ENCODE results near the gene STK11IP.
"Not testable (repeated sequence)": the region's sequence is repeated elsewhere in the genome, so short reads cannot be mapped to it uniquely, and the experiment has no call there.

The STK11IP gene

DNA sequence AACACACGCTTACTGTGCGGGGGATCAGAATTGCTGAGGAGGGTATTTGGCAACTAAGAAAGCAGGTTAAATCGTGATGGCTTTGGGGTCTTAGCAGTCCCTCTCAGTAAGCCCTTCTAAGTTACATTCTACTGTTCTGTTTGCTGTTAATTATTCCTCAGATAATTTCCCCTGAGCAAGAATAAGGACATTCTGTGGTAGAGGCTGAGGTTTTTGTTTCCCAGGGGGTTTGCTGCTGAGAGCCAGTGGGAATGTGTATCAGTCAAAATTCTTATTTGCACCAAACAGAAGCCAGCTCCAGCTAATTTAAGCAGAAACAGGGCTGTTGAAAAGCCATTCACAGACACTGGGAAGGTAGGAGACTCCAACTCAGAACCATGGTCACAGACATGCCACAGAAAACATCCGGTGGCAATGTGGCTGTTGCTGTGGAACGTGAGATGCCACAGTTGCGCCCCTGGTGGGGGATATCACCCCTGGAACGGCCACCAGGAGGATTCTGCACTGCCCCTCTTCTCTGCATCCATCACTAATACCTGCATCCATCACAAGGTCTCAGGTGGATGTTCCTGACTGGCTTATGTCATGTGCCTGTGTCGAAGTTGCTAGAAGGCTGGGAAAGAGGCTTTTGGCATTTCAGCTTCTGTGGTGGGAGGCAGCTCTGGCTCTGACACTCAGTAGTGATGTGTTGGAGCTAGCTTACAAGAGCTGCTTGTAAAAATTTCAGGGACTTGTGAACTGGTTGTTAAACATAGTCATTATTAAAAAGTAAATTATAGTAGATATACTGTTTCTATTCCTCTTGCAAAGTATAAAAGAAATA, 53.0 kb downstream of the STK11IP start:
- no peak for DNase-seq (ENCODE audit: low read depth in 2 of 2)

DNA sequence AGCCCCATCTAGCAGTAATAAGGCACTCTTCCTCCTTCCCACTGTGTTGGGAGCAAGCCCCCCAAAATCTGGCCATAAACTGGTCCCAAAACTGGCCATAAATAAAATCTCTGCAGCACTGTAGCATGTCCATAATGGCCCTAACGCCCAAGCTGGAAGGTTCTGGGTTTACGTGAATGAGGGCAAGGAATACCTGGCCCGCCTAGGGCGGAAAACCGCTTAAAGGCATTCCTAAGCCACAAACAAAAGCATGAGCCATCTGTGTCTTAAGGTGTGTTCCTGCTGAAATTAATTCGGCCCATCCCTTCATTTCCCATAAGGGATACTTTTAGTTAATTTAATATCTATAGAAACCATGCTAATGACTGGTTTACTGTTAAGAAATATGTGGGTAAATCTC, 54.0 kb downstream of the STK11IP start:
- DNase-seq (ENCODE audit: low read depth in 2 of 2) = not testable (repeated sequence)

DNA sequence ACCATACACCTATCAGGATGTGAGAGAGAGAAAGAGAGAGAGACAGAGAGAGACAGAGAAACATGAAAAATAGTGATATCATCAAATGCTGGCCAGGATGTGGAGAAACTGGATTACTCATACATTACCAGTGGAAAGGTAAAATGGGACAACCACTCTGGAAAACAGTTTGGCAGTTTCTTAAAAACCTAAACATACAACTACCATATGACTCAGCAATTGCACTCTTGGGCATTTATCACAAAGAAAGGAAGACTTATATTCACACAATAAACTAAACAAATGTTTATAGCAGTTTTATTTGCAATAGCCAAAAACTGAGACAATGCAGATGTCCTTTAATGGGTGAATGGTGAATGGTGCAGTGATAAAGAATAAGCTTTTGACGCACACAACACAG, 58.9 kb downstream of the STK11IP start:
- no peak for DNase-seq (ENCODE audit: low read depth in 2 of 2)

DNA sequence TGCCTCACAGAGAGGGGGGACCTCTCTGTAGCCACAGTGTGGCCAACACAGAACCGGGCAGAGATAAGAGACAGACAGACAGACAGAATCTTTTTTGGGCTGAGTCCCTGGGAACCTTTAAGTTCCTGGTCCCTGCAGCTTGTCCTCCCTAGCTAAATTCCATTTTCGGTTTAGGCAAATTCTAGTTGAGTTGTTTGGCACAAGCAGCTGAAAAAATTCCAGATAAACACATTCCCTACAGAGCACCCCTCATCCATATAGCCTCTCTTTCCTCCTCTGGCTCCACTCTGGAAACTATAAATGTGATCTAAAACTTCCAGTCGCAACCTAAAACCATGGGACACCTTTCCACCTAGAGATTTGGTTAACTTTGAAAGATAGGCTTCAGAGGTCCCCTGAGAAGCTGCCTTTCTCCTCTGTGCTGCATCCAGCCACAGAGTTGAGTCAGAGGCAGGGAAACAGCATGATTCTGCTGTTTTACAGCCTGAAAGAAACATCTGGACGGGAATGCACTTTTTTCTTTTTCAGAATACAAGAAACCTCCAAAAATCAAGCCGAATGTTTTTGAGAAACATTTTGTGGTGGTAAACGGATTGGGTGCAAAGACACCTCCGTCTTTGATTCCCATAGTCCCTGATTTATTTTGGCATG, 60.7 kb downstream of the STK11IP start:
- no peak for DNase-seq (ENCODE audit: low read depth in 2 of 2)

DNA sequence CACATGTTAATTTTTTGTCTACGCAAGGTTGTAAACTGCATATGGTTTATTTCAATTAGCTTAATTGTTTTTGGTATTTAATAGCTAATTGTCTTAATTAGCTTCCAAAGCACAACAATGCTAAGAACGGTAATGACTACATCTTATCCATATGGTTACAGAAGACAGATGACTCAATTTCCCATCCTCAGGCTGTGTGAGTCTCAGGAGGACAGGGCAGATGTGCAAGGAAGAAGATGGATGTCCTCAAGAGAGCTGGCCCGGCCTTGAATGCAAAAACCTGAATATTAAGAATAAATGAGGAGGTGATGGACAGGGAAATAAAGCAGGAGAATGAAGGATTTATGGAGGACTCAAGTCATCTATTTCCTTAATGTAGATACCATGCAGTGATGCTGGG, 61.2 kb downstream of the STK11IP start:
- no peak for DNase-seq (ENCODE audit: low read depth in 2 of 2)

DNA sequence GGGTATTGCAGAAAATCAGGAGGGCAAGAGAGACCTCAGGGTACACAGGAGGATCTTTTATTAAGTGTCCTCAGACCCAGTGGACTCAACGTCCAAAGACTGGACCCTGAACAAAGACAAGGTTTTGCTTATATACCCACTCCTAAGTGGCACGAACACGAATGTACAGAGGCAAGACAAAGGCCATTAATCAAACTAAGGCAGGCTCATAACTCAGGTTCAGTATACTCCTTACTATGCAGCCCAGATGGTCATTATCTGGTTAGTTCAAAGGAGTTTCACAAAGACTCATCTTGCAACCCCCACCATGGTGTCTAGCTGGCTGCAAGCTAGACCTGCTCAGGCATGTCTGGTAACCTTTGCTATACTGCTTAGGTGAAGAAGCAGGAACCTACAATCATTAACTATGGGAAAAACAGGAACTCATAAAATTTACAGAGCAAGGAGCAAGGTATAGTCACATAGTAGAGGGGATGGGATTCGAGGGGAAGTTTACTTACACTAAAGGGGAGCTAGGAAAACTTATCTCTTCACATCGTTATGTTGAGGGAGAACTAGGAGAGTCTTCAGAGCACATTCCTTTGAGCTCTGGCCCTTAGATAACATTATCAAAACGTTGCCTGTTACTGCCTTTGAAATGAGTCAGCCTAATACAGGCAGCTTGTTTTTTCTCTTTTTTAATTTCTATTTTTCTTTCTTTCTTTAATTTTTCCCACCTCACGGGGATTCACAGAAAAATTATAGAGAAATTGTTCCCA, 63.7 kb downstream of the STK11IP start:
- no peak for DNase-seq (ENCODE audit: low read depth in 2 of 2)

DNA sequence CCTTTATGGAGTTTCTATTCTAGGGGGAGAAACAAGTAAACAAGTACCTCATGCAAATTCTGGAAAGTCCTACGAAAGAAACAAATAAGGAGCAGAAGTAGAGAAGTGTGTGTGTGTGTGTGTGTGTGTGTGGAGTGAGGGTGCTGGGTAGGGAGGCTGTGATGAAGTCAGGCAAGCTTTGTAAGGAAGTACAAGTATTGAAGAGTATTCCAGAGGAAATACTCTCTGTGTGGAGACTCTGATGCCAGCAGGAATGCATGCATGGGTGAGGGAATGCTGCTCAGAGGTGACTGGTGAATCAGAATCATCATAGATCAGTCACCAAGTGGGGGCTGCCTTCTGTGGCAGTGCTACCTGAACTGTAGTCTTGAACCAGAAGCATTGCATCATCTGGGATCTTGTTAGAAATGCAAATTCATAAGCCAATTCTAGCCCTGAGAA, 64.3 kb downstream of the STK11IP start:
- no peak for DNase-seq (ENCODE audit: low read depth in 2 of 2)

DNA sequence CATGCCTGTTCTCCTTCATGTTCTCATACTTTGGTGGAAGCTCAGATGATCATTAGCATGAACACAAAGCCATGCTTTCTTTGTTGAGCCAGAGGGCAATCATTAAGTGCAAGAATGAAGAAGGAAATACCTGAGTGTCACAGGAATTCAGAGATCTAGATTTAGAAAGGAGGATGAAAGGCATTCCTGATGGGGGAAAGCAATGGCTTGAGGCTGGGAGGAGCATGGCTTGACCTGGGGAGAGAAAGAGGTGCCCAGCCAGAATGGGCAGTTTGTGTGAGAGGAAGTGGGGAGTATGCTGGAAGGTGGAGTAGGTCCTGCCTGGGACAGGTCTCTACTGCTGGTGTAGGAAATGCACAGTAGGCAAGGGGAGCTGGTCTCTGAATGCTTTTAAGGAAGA, 64.9 kb downstream of the STK11IP start:
- DNase-seq (ENCODE audit: low read depth in 2 of 2) = no peak

DNA sequence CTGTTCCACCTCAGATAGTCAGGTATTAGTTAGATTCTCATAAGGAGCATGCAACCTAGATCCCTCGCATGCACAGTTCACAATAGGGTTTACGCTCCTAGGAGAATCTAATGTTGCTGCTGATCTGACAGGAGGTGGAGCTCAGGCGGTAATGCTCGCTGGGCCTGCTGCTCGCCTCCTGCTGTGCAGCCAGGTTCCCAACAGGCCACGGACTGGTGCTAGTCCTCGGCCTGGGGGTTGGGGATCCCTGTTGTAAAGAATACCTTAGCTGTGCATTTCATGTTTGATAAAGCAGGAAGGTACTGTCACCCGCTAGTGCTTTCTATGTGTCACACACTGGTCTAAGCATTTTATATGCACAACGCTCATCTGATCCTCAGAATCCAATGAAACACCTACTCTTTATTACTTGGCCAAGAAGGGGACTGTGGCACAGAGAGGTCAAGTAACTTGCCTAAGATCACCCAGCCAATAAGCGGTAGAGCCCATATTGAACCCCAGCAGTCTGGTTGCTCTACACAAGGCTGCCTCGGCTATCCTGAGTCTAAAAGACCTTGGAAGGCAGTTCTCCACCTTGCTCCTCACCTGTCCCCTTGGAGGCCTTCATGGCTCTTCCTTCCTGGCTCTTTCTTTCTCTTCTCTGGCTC, 65.6 kb downstream of the STK11IP start:
- DNase-seq (ENCODE audit: low read depth in 2 of 2) = no peak

DNA sequence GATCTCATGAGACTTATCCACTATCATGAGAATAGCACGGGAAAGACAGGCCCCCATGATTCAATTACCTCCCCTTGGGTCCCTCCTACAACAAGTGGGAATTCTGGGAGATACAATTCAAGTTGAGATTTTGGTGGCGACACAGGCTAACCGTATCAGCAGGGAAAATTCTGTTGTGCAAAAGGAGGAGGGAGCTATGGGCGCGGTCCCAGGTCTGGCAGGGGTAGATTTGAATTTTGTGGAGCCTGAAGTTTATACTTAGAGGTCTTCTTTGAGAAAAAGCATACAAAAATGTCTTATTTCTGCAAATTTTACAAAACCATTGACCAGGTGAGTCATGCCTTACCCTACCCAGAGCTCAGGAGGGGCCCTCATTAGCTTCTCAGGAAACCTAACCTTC, 66.4 kb downstream of the STK11IP start:
- no peak for DNase-seq (ENCODE audit: low read depth in 2 of 2)

DNA sequence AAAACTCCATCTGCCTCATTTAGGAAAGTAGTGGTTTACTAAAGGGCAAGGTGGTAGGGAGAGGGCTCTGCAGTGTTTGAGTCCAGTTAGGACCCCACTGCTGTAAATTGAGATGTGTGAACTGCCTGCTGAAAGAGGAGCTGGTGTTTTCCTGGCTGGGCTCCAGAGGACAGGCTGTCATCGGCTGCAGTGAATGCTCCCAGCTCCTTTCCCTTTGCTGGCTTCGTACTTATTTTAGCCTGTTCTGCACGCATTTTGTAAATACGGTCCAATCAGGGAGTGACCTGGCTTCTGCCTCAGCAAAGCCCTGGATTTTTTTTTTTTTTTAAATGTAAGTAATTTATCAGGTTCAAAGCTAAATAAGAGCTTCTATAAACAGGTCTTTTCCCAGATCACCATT, 67.3 kb downstream of the STK11IP start:
- DNase-seq (ENCODE audit: low read depth in 2 of 2) = no peak

DNA sequence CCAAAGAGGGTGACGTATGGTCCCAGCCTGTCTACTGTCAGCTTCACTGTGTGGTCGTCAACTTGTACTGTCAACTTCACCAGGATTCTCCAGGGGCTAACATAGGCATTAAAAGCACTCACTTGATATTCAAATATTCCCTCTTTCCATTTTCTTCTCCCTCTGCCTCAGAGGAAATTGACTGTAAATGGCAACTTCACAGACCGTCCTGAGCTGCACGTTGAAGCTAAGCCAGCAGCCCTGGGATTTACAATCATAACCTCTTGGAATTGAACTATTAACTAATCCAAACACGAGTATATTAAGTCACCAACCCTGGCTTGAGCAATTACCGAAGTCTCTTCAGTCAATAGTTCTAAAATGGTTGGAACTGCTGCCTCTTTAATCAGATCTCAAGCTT, 68.3 kb downstream of the STK11IP start:
- DNase-seq (ENCODE audit: low read depth in 2 of 2) = no peak

All from stimulated activated CD8-positive, alpha-beta memory T cell treated with anti-CD3 and anti-CD28 coated beads, Interleukin-15, amount 100 ng/mL, for 4 hours (primary cell).